Spleen (tissue), 7 donors: ENCODE data around the gene MUC20.

Source experiments
- POLR2A ChIP-seq, 3 donors: fragments of 450-650 bp; IDR thresholded peaks; one replicate each; pipeline ENCODE4 v1.5.1; 2017; ENCODE audit warnings: antibody characterized with exemption in 3 of 3, mild to moderate bottlenecking in 1 of 3
- POLR2AphosphoS5 ChIP-seq, 3 donors: sonication (generic); formaldehyde crosslinking; IDR thresholded peaks; one replicate each; pipeline ENCODE4 v1.5.1; 2017; ENCODE audit warnings: antibody characterized with exemption in 3 of 3
- TF ChIP-seq, protein P1 (sequence below), 11 experiments: fragments of 200-600 bp in 7 of 11; fragments of 450-650 bp in 4 of 11; sonication (generic) in 4 of 11; IDR thresholded peaks in 8 of 11; conservative IDR thresholded peaks in 3 of 11; 1 replicate in 7 of 11; 2 replicates in 4 of 11; pipeline versions ENCODE4 v1.4.0 to v1.8.0; 2016 to 2021; ENCODE audit warnings: antibody characterized with exemption in 11 of 11, inconsistent platforms in 4 of 11, mild to moderate bottlenecking in 1 of 11
- donor health status: DM: no; HTN: no; CAD: no; lungs with moderate emphysema.
- donor health status: DM: no; HTN: no; CAD: no.
- donor health status: DM: no; HTN: no; CAD: no.

DNA sequence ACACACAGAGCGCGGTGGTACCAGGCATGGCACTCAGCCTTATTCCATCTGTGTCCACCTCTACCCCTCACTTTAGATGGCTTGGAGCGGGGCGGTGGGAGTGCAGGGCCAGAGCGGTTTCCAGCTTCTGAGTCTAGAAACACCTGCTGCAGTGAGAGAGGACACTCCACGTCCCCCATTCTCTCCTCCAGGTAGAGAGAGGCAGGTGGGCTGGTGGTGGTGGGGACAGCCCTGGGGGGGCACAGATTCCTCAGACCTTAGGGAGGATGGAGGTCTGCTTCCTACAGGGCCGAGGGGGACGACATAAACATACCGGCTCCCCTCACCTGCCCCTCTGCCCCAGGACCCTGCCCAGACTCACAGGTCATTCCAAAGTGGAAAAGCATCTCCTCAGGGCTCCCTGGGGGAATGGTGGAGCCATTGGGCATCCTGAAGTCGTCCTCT, 40.4 kb downstream of the MUC20 start:
- TF ChIP-seq, protein P1, sequence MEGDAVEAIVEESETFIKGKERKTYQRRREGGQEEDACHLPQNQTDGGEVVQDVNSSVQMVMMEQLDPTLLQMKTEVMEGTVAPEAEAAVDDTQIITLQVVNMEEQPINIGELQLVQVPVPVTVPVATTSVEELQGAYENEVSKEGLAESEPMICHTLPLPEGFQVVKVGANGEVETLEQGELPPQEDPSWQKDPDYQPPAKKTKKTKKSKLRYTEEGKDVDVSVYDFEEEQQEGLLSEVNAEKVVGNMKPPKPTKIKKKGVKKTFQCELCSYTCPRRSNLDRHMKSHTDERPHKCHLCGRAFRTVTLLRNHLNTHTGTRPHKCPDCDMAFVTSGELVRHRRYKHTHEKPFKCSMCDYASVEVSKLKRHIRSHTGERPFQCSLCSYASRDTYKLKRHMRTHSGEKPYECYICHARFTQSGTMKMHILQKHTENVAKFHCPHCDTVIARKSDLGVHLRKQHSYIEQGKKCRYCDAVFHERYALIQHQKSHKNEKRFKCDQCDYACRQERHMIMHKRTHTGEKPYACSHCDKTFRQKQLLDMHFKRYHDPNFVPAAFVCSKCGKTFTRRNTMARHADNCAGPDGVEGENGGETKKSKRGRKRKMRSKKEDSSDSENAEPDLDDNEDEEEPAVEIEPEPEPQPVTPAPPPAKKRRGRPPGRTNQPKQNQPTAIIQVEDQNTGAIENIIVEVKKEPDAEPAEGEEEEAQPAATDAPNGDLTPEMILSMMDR (IDR thresholded peaks at IDR 0.05 in 8 of 11, conservative IDR thresholded peaks at IDR 0.05 in 3 of 11), result no peak
- no peak for TF ChIP-seq POLR2A (IDR thresholded peaks at IDR 0.05)
- TF ChIP-seq POLR2AphosphoS5 (IDR thresholded peaks at IDR 0.05), result no peak
